Glutamatergic neuron (in vitro differentiated cells): Measurements from ENCODE around the gene VANGL2. TPM values are rescaled to one million over a fixed set of nuclear protein-coding genes. Genes with fewer than 3 reads are reported as not detected.

ENCODE experiments used
- DNase-seq: peaks from one replicate; pipeline ENCODE4 v3.0.0; 2022
- H3K27ac Mint-ChIP-seq: one replicate; pipeline ENCODE4 v1.8.0; 2020; ENCODE audit warnings: mild to moderate bottlenecking, mixed read lengths, inconsistent platforms; ENCODE audit not compliant: unreplicated experiment
- H3K27me3 Mint-ChIP-seq: one replicate; pipeline ENCODE4 v1.8.0; 2020; ENCODE audit warnings: mild to moderate bottlenecking, moderate library complexity, mixed read lengths, inconsistent platforms; ENCODE audit not compliant: unreplicated experiment
- H3K36me3 Mint-ChIP-seq: one replicate; pipeline ENCODE4 v1.8.0; 2020; ENCODE audit warnings: mild to moderate bottlenecking, mixed read lengths, inconsistent platforms; ENCODE audit not compliant: unreplicated experiment
- H3K4me1 Mint-ChIP-seq: one replicate; pipeline ENCODE4 v1.8.0; 2020; ENCODE audit warnings: mild to moderate bottlenecking, low read depth, mixed read lengths, inconsistent platforms; ENCODE audit not compliant: unreplicated experiment
- H3K4me3 Mint-ChIP-seq: one replicate; pipeline ENCODE4 v1.8.0; 2020; ENCODE audit warnings: mild to moderate bottlenecking, mixed read lengths, inconsistent platforms; ENCODE audit not compliant: unreplicated experiment
- H3K9me3 Mint-ChIP-seq: one replicate; pipeline ENCODE4 v1.8.0; 2020; ENCODE audit warnings: mild to moderate bottlenecking, moderate library complexity, mixed read lengths, inconsistent platforms; ENCODE audit not compliant: unreplicated experiment
- CTCF ChIP-seq: fragments of 200-600 bp; sonication (generic); IDR thresholded peaks from one replicate; pipeline ENCODE4 v1.5.0; 2021; ENCODE audit not compliant: partially characterized antibody, unreplicated experiment
- total RNA-seq: library from RNA; stranded (reverse); fragmentation: NEBNext Ultra II Directional; extraction: Animal tissue kit (Norgen Biotek cat#: 25700); gene quantifications from one replicate; pipeline ENCODE4 v1.2.1, GENCODE V29; 2021; ENCODE audit not compliant: unreplicated experiment

Gene VANGL2
- total RNA-seq, 1 donor from 2014 or later: 79.4 TPM

- DNase-seq: no peak
- Mint-ChIP-seq H3K36me3 (peaks cover under 1% of the 10 kb centered on the region), H3K4me1 (peaks cover 7% of the 10 kb centered on the region), H3K4me3 (no peak overlapping the region), H3K27me3 (peaks cover 4% of the 10 kb centered on the region), H3K9me3 (no peaks in the 10 kb centered on the region), H3K27ac (no peak overlapping the region)
- no peak for TF ChIP-seq CTCF
These were observed 5.7 kb upstream of the VANGL2 start for GRCh38 chr1:160394673-160395072.

- Mint-ChIP-seq H3K4me3 (no peak overlapping the region), H3K4me1 (peaks cover 18% of the 10 kb centered on the region), H3K27me3 (peaks cover 7% of the 10 kb centered on the region), H3K36me3 (no peaks in the 10 kb centered on the region), H3K27ac (no peak overlapping the region), H3K9me3 (peaks cover 4% of the 10 kb centered on the region)
- no peak for TF ChIP-seq CTCF
- DNase-seq: no peak
These were observed 2.7 kb upstream of the VANGL2 start for GRCh38 chr1:160397651-160398050.

GRCh38 chr1:160398823-160399222, 1.5 kb upstream of the VANGL2 start:
- Mint-ChIP-seq H3K27ac (peak overlapping the region; percentile 7), H3K4me1 (peaks cover 18% of the 10 kb centered on the region), H3K36me3 (no peaks in the 10 kb centered on the region)

GRCh38 chr1:160399544-160400222, 681 bp upstream of the VANGL2 start:
- TF ChIP-seq CTCF: no peak
- Mint-ChIP-seq H3K27ac (peak overlapping the region; percentile 48), H3K4me1 (peaks cover 18% of the 10 kb centered on the region), H3K36me3 (no peaks in the 10 kb centered on the region), H3K9me3 (peaks cover 4% of the 10 kb centered on the region), H3K4me3 (peak overlapping the region; percentile 74), H3K27me3 (peaks cover 7% of the 10 kb centered on the region)
- no peak for DNase-seq

More at GRCh38 chr1:160398823-160399222, 1.5 kb upstream of the VANGL2 start:
- peaks cover 4% of the 10 kb centered on the region for H3K9me3 Mint-ChIP-seq
- peak overlapping the region; percentile 74 for H3K4me3 Mint-ChIP-seq
- no peak for TF ChIP-seq CTCF
- H3K27me3 Mint-ChIP-seq: peaks cover 7% of the 10 kb centered on the region
- no peak for DNase-seq

- no peaks in the 10 kb centered on the region for H3K36me3 Mint-ChIP-seq
- H3K4me1 Mint-ChIP-seq: peaks cover 23% of the 10 kb centered on the region
- no peak for TF ChIP-seq CTCF
- peak overlapping the region; percentile 78 for H3K27ac Mint-ChIP-seq
- peak overlapping the region; percentile 94 for H3K4me3 Mint-ChIP-seq
- peaks cover 6% of the 10 kb centered on the region for H3K27me3 Mint-ChIP-seq
- peak; percentile 56 for DNase-seq
- H3K9me3 Mint-ChIP-seq: peaks cover 4% of the 10 kb centered on the region
These were observed 502 bp downstream of the VANGL2 start for GRCh38 chr1:160400646-160401486.
